HG03342 (cell line): ENCODE measurements around the gene DOCK9.
"Not testable (repeated sequence)": the region's sequence is repeated elsewhere in the genome, so short reads cannot be mapped to it uniquely, and the experiment has no call there.

Source experiments
- ATAC-seq: cut with Tn5 transposase; IDR thresholded peaks from one replicate; pipeline ENCODE4 v1.9.1; 2021; ENCODE audit warnings: mild to moderate bottlenecking, moderate library complexity; ENCODE audit not compliant: unreplicated experiment

DOCK9 gene

GRCh38 chr13:98828614-98829013 lies 149.2 kb downstream of the DOCK9 start:
- ATAC-seq: no peak

GRCh38 chr13:98827449-98827848 lies 150.4 kb downstream of the DOCK9 start:
- no peak for ATAC-seq

- ATAC-seq: no peak
Observed at GRCh38 chr13:98826146-98826545, 151.7 kb downstream of the DOCK9 start.

GRCh38 chr13:98825659-98826058 lies 152.2 kb downstream of the DOCK9 start:
- no peak for ATAC-seq

- no peak for ATAC-seq
Observed at GRCh38 chr13:98824376-98825160, 153.3 kb downstream of the DOCK9 start.

GRCh38 chr13:98823442-98823841 lies 154.4 kb downstream of the DOCK9 start:
- no peak for ATAC-seq

GRCh38 chr13:98822225-98822606 lies 155.6 kb downstream of the DOCK9 start:
- no peak for ATAC-seq

- ATAC-seq: no peak
Observed at GRCh38 chr13:98821372-98822224, 156.3 kb downstream of the DOCK9 start.

- no peak for ATAC-seq
Observed at GRCh38 chr13:98820744-98821371, 157.0 kb downstream of the DOCK9 start.

- no peak for ATAC-seq
Observed at GRCh38 chr13:98820300-98820699, 157.6 kb downstream of the DOCK9 start.

- no peak for ATAC-seq
Observed at GRCh38 chr13:98819382-98820010, 158.4 kb downstream of the DOCK9 start.

- ATAC-seq: no peak
Observed at GRCh38 chr13:98816406-98816805, 161.5 kb downstream of the DOCK9 start.

- no peak for ATAC-seq
Observed at GRCh38 chr13:98813993-98814392, 163.9 kb downstream of the DOCK9 start.

- ATAC-seq: not testable (repeated sequence)
Observed at GRCh38 chr13:98812186-98812790, 165.6 kb downstream of the DOCK9 start.

- ATAC-seq: no peak
Observed at GRCh38 chr13:98810746-98811145, 167.1 kb downstream of the DOCK9 start.

- no peak for ATAC-seq
Observed at GRCh38 chr13:98809345-98809777, 168.5 kb downstream of the DOCK9 start.

GRCh38 chr13:98807774-98808173 lies 170.1 kb downstream of the DOCK9 start:
- ATAC-seq: no peak

- no peak for ATAC-seq
Observed at GRCh38 chr13:98804336-98804855, 173.5 kb downstream of the DOCK9 start.

GRCh38 chr13:98803921-98804320 lies 173.9 kb downstream of the DOCK9 start:
- no peak for ATAC-seq

- no peak for ATAC-seq
Observed at GRCh38 chr13:98803111-98803561, 174.7 kb downstream of the DOCK9 start.
